Measurements from ENCODE around the gene ZIC2.
"Not testable (repeated sequence)": the region's sequence is repeated elsewhere in the genome, so short reads cannot be mapped to it uniquely, and the experiment has no call there.

ZIC2 gene

DNA sequence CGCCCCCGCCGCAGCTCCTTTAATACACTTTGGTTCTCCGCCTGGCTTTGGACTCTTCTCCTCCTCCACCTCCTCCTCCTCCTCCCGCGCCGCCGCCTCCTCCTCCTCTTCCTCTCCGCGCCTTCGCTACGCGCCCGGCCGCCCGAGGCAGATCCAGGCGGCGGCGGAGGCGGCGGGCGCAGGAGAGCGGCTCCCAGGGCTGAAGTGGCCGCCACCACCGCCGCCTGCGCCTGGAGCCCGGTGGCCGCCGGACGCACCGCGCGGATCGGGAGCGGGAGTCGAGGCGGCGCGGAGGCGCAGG is at the start of gene ZIC2:
Gene ZIC2 (plus strand): TSS at position 50 of the 301 bp plus-strand sequence. CDS start 281 bp downstream, outside the sequence.
- no peak for DNase-seq

- no peak for DNase-seq
Measured at GRCh38 chr13:99932912-99933311, 48.7 kb upstream of the ZIC2 start.

GRCh38 chr13:99935772-99936171 is 45.8 kb upstream of the ZIC2 start:
- DNase-seq: no peak

GRCh38 chr13:99938635-99939034 is 42.9 kb upstream of the ZIC2 start:
- no peak for DNase-seq

- no peak for DNase-seq
Measured at GRCh38 chr13:99941086-99941485, 40.5 kb upstream of the ZIC2 start.

DNA sequence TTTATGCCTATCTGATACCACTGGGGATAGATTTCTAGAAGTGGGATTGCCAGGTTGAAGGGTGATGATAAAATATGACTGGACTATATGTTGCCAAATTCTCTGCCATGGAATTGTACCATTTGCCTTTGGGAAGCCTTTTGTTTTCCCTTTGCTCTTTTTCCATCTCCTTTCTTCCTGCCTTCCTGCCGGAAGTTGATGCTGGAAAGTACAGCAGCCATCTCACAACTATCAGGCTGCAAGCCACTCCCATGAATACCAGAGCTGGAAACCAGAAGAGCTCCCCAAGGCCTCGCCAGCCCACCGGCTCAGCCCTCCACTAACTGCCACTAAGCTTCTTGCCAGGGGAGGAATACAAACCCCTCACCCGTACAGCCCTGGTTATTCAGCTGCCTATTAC is 39.7 kb upstream of the ZIC2 start:
- DNase-seq: no peak

DNA sequence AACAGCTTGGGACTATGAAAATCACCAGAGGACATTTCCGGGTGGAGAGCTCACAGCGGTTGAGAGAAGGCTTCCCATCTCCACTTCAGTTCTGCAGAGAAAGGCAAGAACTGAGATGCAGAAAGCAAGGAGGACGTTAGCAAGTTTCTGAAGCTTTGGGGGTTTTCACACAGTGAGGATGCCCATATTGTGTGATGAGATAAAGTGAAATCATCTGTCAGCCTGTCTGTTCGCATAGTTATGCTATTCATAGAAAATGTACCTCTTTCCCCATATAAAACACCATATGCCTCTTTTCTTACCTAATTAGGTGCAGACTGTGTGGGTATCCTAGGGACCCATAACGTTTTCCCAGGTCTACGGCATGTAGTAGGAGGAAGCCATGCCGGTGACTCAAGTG is 37.5 kb upstream of the ZIC2 start:
- no peak for DNase-seq

DNA sequence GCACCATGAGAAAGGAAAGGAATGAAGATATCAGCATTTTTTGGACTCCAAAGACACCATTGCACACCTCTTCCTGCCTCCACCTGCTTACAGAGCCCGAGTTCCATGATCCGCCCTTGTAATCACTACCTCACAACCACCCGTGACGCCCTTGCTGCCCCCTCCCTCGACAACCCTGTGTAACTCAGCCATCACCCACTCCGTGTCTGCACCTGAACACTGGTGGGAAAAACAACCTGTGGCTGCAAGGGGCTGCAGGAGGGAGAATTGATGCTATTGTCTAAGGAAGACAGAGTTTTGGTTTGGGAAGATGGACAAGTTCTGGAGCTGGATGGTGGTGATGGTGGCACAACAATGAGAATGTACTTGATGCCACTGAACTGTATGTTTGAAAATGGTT is 37.0 kb upstream of the ZIC2 start:
- no peak for DNase-seq

- DNase-seq: not testable (repeated sequence)
Measured at GRCh38 chr13:99945515-99945914, 36.1 kb upstream of the ZIC2 start.

DNA sequence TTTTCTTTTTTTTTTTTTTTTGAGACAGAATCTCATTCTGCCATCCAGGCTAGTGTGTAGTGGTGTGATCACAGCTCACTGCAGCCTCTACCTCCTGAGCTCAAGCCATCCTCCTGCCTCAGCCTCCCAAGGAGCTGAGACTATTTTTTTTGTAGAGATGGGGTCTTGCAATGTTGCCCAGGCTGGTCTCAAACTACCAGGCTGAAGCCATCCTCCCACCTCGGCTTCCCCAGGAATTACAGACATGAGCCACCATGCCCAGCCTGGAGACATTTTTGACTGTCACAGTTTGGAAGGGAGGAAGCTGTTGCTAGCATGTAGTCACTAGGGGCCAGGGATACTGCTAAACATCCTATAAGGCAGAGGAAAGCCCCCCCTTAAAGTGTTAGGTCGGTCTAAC is 33.9 kb upstream of the ZIC2 start:
- DNase-seq: no peak

- DNase-seq: no peak
Measured at GRCh38 chr13:99948411-99948810, 33.2 kb upstream of the ZIC2 start.

- no peak for DNase-seq
Measured at GRCh38 chr13:99948907-99949678, 32.5 kb upstream of the ZIC2 start.

DNA sequence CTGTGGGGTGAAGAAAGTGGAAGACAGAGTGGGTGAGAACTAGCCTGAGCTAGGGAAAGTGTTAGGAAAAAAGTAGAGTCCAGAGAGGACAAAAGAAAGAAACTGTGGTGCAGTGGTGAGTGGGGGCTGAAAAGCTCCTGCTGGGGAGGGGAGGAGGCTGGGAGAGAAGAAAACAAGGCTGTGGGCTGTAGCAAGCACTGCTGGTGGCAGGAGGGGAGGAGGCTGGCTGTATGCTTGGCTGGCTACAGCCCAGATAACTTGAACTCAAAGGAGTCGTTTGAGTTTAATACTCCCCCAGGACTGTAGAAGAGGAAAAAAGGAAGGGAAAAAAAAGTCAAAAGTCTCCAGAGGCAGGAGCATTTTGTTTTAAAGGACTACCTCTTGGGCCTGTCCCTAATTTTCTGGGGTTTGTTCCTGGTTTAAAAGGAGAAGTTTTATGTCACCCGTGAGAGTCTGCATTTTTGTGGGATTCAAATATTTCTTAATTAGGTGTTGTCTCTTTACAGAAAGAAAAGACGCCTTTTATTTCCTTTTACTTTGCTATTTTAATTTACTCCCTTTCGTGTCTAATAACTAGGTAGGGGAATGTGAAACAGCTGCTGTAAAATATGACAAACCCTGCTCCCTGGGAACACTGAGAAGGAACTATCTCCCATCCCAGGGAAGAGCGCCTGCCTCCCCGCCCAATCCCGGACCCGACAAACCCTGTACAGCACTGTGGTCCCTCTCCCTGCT is 31.7 kb upstream of the ZIC2 start:
- DNase-seq: no peak

DNA sequence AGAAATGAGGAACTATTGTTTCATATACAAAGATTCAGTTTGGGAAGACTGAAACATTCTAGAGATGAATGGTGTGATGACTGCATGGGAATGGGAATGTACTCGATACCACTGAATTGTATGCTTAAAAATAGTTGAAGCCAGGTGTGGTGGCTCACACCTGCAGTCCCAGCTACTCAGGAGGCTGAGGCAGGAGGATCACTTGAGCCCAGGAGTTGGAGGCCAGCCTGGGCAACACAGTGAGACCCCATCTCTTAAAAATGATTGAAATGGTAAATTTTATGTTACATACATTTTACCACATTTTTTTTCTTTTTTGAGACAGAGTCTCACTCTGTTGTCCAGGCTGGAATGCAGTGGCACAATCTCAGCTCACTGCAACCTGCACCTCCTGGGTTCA is 29.9 kb upstream of the ZIC2 start:
- DNase-seq: not testable (repeated sequence)

DNA sequence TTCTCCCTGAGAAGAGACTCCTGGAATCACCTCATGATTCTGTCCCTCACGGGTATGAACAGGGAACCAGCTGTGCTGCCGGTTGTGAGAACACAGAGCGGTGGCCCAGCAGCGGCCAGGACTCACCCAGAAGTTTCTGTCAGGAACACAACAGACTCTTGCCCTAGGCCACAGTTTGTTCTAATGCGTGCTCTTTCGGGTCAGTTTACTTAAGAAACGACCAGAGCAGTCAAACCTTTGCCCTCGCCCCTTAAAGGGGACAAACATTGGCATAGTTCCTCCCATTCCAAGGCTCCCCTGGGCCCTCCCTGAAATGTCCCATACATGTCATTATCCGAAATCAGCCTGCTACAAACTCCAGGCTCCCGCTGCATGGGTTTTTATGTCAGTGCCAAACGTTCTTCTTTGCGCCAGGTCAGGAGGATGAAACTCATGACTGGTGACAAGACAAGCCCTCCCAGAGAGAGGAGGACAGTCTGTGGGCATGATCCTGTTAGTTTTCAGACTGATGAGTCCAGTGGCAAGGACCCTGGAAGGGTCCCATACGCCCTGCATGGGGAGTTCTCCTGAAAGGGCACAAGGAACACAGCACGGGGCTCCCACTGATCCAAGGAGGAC is 28.3 kb upstream of the ZIC2 start:
- no peak for DNase-seq

- DNase-seq: no peak
Measured at GRCh38 chr13:99955107-99955746, 26.4 kb upstream of the ZIC2 start.

- no peak for DNase-seq
Measured at GRCh38 chr13:99955747-99956472, 25.7 kb upstream of the ZIC2 start.

DNA sequence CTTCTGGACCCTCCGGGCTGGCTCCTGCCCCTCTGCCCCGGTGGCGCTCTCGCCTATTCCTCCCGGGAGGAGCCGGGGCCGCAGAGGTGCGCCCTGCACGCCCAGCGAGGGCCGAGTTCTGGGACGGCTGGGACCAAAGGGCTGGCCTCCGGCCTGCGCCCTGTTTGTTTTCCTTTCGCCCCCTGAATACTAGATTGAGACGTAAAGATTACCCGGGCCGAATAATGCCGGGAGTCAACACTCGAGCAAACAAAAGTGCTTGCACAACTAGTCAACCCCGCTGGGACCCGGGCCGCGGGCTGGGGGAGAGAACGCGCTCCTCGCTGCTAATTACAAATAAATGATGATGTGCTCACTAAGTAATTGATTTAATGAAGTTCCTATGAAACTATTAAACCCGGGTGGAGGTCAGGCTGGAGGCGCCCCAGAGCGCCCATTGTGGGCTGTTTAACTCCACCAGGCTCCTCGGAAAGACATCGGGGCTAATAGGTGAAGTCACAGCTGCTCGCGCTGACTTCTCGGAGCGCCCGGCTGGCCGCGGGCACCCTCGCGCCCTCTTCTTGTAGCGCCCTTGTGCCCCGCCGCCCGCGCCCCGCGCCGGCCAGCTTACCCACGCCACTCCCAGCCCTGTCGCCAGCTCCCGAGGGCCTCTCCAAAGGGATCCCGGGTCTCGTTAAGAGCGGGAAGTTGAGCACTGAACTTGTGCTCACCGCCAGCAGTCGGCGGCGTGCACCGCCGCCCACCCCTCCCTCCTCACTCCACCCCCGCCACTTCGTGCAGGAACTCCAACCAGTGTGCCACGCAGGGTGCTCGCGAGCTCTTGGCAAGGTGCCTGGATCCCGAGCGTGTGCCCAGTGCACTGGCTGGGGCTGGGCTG is 24.9 kb upstream of the ZIC2 start:
- no peak for DNase-seq

DNA sequence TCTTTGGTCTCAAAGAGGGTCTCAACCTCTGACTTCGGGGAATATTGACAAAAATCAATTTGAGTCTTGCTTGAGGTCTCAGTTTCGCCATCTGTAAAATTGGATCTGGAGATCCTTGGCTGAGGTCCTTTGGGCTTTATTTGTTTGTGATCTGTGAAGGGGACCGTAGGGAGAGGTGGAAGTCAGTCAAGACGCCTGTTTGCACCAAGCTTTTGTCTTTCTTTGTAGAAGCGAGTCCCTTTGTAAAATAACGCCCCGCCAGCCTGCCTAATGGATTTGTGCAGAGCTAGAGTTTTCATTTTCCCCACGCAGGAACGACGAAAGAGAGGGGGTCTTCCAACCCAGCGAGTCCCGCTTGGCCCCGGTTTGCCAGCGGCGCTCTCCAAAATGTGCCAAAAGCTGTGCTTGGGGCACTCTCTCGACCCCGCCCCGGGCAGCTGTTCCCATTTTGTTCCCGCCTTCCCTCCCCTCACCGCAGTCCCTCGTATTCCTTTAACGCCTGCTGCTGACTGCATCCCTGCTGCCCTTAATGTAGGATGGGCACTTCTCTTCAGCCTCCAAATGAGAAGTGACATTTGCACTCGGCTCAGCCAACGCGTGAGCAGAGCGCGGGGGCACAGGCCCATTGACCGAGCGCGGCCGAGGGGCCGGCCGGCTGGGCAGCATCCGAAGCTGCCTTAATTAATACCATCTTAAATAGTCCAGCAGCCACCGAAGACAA is 23.0 kb upstream of the ZIC2 start:
- DNase-seq: no peak

DNA sequence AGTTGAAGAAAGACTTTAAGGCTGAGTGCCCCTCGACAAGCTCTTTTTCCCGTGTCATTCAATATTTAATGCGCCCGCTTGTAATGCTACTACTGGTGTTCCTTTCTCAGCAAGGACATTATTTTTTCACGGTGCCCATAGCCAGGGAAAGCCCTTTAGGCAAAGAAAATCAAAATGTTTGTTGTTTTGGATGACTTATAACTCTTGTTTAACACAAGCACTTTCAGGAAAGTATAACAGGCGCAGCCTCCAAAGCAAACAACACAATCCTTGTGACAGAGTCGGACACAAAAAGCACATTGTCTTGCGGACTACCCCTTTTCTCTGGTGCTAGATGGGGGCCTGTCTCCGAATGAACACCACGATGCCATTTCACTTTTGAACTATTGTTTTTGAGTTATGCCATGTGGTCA is 22.5 kb upstream of the ZIC2 start:
- DNase-seq: no peak

- DNase-seq: no peak
Measured at GRCh38 chr13:99959540-99960230, 21.9 kb upstream of the ZIC2 start.

Data from stimulated activated CD4-positive, alpha-beta T cell treated with anti-CD3 and anti-CD28 coated beads, Interleukin-2, amount 100 ng/mL, for 24 hours (primary cell).